OCI-LY1 (cell line): Measurements from ENCODE around the gene CADM3.

Experiments
- EZH2 ChIP-seq: fragments of 200-600 bp; sonication (generic), shearing (Covaris generic); IDR thresholded peaks from 2 replicates; pipeline ENCODE4 v1.8.0; 2017; ENCODE audit warnings: borderline replicate concordance, mixed run types, mild to moderate bottlenecking, antibody characterized with exemption, low read length, moderate library complexity, mixed read lengths
- TF ChIP-seq, protein P1 (sequence below): fragments of 200-600 bp; sonication (generic), shearing (Covaris generic); IDR thresholded peaks from 2 replicates; pipeline ENCODE4 v1.5.1; 2017; ENCODE audit warnings: mild to moderate bottlenecking, antibody characterized with exemption, low read length, moderate library complexity, mixed read lengths

DNA sequence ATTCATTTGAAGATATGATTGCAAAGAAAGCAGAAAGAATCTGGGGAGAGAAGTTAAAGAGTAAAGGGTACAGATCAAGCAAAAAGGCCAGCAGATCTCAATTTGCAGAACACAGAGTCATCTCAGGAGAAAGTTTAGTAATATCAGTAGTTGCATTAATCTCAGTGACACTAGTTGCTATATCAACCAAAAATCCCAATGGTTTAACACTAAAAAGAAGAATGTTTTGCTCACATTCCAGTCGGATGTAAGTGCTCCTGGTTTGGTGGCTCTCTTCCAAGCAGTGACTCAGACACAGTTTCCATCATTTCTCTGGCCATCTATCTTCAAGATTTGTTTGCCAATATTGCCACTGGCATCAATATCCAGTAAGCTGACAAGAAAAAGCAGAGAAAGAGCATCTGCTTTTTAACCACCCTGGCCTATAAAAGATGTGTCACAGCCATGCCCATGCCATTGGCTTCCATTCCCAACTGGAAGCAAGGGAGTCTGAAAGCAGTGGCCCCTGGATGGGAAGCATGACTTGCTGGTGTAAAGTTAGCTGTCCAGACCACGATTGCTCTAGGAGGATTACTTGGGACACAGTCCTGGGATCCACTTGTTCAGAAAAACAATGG is 49.3 kb upstream of the CADM3 start:
- TF ChIP-seq EZH2, result no peak
- TF ChIP-seq, protein P1, sequence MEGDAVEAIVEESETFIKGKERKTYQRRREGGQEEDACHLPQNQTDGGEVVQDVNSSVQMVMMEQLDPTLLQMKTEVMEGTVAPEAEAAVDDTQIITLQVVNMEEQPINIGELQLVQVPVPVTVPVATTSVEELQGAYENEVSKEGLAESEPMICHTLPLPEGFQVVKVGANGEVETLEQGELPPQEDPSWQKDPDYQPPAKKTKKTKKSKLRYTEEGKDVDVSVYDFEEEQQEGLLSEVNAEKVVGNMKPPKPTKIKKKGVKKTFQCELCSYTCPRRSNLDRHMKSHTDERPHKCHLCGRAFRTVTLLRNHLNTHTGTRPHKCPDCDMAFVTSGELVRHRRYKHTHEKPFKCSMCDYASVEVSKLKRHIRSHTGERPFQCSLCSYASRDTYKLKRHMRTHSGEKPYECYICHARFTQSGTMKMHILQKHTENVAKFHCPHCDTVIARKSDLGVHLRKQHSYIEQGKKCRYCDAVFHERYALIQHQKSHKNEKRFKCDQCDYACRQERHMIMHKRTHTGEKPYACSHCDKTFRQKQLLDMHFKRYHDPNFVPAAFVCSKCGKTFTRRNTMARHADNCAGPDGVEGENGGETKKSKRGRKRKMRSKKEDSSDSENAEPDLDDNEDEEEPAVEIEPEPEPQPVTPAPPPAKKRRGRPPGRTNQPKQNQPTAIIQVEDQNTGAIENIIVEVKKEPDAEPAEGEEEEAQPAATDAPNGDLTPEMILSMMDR, result no peak
